ENCODE data around the gene MALAT1. TPM values are rescaled to one million over a fixed set of nuclear protein-coding genes. Genes with fewer than 3 reads are reported as not detected.
A peak's percentile ranks its signal among the peaks of the same experiment; 100 is the strongest.

The MALAT1 gene
- total and polyA plus RNA-seq, 2 experiments from 2014 or later: 2,206 to 6,020 TPM

GRCh38 chr11:65524741-65525545 lies 26.1 kb downstream of the MALAT1 start, which contains the start of gene SCYL1:
SCYL1 (plus strand) TSS chr11:65525083; CDS start chr11:65525154, 71 bp downstream.
- Histone ChIP-seq H4K20me1 (replicated peaks; ENCODE audit: insufficient read depth) (peaks cover 2% of the 10 kb centered on the region; the same call in 1 of the 2 replicates), H3K4me1 (ENCODE audit: insufficient read depth) (peaks cover 3% of the 10 kb centered on the region), H3K27me3 (ENCODE audit: insufficient read depth) (0 out of 2 replicates have a peak, but pooled peaks cover 5% of the 10 kb centered on the region), H2AFZ (peak within 1 kb of the TSS; percentile 99), H3F3A (replicated peaks; ENCODE audit: low read depth) (peaks cover 12% of the 10 kb centered on the region; the same call in 1 of the 2 replicates), H3K36me3 (ENCODE audit: insufficient read depth) (no peaks in the 10 kb centered on the region), H3K4me3 (peak within 1 kb of the TSS; percentile 91), H3K27ac (ENCODE audit: low read depth) (no peak within 1 kb of the TSS), H3K4me2 (peak within 1 kb of the TSS; percentile 91), H3K79me2 (replicated peaks; ENCODE audit: insufficient read depth) (no peaks in the 10 kb centered on the region), H3K9me2 (ENCODE audit: insufficient read depth) (no peaks in the 10 kb centered on the region)
- Mint-ChIP-seq H3K27me3 (ENCODE audit: insufficient read depth, low read depth, poor library complexity) (peaks cover 9% of the 10 kb centered on the region), H3K4me3 (peak within 1 kb of the TSS; percentile 80), H3K27ac (no peak within 1 kb of the TSS), H3K36me3 (ENCODE audit: low read depth) (peaks cover 18% of the 10 kb centered on the region; the same call in 2 of the 3 replicates), H3K4me1 (peaks cover 15% of the 10 kb centered on the region), H3K9me3 (no peaks in the 10 kb centered on the region)
- TF ChIP-seq, protein P1, sequence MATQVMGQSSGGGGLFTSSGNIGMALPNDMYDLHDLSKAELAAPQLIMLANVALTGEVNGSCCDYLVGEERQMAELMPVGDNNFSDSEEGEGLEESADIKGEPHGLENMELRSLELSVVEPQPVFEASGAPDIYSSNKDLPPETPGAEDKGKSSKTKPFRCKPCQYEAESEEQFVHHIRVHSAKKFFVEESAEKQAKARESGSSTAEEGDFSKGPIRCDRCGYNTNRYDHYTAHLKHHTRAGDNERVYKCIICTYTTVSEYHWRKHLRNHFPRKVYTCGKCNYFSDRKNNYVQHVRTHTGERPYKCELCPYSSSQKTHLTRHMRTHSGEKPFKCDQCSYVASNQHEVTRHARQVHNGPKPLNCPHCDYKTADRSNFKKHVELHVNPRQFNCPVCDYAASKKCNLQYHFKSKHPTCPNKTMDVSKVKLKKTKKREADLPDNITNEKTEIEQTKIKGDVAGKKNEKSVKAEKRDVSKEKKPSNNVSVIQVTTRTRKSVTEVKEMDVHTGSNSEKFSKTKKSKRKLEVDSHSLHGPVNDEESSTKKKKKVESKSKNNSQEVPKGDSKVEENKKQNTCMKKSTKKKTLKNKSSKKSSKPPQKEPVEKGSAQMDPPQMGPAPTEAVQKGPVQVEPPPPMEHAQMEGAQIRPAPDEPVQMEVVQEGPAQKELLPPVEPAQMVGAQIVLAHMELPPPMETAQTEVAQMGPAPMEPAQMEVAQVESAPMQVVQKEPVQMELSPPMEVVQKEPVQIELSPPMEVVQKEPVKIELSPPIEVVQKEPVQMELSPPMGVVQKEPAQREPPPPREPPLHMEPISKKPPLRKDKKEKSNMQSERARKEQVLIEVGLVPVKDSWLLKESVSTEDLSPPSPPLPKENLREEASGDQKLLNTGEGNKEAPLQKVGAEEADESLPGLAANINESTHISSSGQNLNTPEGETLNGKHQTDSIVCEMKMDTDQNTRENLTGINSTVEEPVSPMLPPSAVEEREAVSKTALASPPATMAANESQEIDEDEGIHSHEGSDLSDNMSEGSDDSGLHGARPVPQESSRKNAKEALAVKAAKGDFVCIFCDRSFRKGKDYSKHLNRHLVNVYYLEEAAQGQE (IDR thresholded peaks at IDR 0.05; ENCODE audit: unreplicated experiment): no peak
- TF ChIP-seq POLR2AphosphoS5 (IDR thresholded peaks at IDR 0.05; ENCODE audit: low read depth) (peak; percentile 57), EZH2 (IDR thresholded peaks at IDR 0.05; ENCODE audit: low read depth, unreplicated experiment) (no peak), NANOG (IDR thresholded peaks at IDR 0.05; ENCODE audit: borderline replicate concordance) (no peak), EZH2phosphoT487 (IDR thresholded peaks at IDR 0.05; ENCODE audit: unreplicated experiment) (no peak), STAT1 (IDR thresholded peaks at IDR 0.05; ENCODE audit: unreplicated experiment) (no peak), ZNF462 (CRISPR knock-in tag; IDR thresholded peaks at IDR 0.05) (no peak), JUNB (IDR thresholded peaks at IDR 0.05; ENCODE audit: unreplicated experiment) (no peak), ZNF331 (CRISPR knock-in tag; IDR thresholded peaks at IDR 0.05; ENCODE audit: low read depth) (no peak), ZNF114 (CRISPR knock-in tag; IDR thresholded peaks at IDR 0.05) (no peak), CREB1 (CRISPR knock-in tag; IDR thresholded peaks at IDR 0.05; ENCODE audit: low read depth) (peak; percentile 74)
- TF ChIP-seq, protein P2, sequence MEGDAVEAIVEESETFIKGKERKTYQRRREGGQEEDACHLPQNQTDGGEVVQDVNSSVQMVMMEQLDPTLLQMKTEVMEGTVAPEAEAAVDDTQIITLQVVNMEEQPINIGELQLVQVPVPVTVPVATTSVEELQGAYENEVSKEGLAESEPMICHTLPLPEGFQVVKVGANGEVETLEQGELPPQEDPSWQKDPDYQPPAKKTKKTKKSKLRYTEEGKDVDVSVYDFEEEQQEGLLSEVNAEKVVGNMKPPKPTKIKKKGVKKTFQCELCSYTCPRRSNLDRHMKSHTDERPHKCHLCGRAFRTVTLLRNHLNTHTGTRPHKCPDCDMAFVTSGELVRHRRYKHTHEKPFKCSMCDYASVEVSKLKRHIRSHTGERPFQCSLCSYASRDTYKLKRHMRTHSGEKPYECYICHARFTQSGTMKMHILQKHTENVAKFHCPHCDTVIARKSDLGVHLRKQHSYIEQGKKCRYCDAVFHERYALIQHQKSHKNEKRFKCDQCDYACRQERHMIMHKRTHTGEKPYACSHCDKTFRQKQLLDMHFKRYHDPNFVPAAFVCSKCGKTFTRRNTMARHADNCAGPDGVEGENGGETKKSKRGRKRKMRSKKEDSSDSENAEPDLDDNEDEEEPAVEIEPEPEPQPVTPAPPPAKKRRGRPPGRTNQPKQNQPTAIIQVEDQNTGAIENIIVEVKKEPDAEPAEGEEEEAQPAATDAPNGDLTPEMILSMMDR (conservative IDR thresholded peaks at IDR 0.05; ENCODE audit: low read depth in 2 of 2): no peak
- TF ChIP-seq, protein P3, sequence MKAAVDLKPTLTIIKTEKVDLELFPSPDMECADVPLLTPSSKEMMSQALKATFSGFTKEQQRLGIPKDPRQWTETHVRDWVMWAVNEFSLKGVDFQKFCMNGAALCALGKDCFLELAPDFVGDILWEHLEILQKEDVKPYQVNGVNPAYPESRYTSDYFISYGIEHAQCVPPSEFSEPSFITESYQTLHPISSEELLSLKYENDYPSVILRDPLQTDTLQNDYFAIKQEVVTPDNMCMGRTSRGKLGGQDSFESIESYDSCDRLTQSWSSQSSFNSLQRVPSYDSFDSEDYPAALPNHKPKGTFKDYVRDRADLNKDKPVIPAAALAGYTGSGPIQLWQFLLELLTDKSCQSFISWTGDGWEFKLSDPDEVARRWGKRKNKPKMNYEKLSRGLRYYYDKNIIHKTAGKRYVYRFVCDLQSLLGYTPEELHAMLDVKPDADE (IDR thresholded peaks at IDR 0.05): 0 out of 2 replicates have a peak, but pooled peaks have one; percentile 19
- ATAC-seq: peak; percentile 70
- peak; percentile 79 for DNase-seq (ENCODE audit: low spot score)

All from GM23338 (cell line).